ENCODE measurements around the gene NINJ2. TPM values are rescaled to one million over a fixed set of nuclear protein-coding genes. Genes with fewer than 3 reads are reported as not detected.

NINJ2 gene
- polyA plus RNA-seq, 3 donors: 1.4 to 30.5 (median 19.5) TPM

DNA sequence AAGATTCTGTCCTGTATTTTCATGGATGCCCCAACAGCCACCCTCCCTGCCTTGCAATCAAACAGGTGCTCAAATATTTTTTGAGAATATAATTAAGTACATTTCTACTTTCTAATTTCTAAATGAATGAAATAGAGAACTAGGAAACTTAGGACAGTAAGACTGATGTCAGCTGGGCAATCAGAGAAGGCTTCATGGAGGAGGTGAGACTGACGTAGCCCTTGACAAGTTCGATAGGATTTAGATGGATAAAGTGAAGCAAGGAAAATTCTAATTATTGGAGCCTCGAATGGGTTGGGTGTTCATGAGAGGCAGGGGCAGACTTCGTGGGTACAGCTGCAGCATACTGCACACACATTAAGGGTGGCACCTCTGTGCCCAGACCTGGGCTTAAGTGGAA, 36.0 kb downstream of the NINJ2 start:
- 94 to 96% (median 94%) methylated on average over 4 of the region's 4 CpGs for WGBS, 3 donors
- no peak overlapping the region for H3K27ac ChIP-seq (ENCODE audit: low read depth, low read length)

DNA sequence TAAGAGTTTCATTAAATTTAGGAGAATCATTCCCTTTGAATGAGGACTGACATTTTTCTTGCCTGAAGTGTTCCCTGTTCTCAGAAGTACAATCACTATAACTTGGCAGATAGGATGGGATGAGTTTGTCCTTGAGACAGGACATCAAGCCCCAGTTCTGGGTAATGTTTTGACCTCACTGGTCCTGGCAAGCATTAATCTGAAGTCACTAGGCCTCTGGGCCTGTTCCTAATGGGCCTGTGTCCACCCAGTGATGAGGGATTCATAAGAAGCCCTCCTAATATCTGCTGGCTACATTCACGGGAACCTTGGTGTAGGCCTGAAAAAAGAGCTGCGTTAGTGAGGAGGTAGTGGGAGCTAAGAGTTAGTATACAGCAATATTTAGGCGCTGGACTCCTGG, 37.2 kb downstream of the NINJ2 start:
- WGBS, 3 donors: 90 to 93% (median 90%) methylated on average over 3 of the region's 3 CpGs
- no peak overlapping the region for H3K27ac ChIP-seq (ENCODE audit: low read depth, low read length)

DNA sequence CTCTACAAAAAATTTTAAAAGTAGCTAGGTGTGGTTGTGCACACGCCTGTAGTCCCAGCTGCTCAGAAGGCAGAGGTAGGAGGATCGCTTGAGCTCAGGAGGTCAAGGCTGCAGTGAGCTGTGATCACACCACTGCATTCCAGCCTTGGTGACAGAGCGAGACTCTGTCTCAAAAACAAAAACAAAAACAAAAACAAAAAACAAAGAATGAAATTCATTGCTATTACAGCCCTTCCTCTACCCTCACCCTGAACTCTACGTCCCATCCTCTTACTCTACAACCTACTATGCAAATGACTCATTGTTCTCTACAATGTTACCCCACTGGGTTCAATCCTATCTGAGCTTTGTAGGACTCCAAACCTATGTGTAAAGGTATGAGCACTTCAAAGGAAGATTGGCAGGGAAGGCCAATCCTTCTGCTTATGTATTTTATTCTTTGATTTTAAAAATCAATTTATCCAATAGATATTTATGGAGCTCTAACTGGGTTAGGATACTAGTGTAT, 39.3 kb downstream of the NINJ2 start:
- WGBS, 3 donors: 89 to 98% (median 89%) methylated on average over 4 of the region's 4 CpGs
- no peak overlapping the region for H3K27ac ChIP-seq (ENCODE audit: low read depth, low read length)

DNA sequence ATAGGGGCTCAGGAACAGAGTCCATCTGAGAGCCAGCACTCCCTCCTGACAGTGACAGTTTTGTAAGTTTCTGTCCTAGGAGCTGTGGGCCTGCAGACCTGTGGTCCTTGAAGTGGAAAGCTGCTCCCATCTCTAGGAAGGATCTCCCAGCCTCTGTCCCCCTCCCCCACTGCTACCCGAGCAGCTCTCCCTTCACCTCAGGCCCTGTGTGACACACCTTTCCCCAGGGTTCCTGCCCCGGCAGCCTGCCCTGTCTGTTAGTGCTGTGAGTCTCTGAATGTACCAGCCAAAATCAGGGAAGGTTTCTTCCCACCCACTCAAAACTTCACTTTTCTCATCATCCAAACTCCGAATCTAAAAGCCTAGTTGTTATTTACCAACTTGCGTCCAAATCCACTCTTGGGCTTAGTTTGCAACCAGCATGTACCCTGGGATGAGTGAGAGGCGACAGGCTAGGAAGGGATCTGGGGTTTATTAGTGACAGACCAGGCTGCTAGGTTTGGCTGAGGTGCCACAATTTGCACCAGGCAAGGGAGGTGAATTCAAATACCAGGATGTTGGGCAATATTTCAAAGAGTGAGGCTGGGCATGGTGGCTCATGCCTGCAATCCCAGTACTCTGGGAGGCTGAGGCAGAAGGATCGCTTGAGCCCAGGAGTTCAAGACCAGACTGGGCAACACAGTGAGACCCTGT, 39.9 kb downstream of the NINJ2 start:
- no peak overlapping the region for H3K27ac ChIP-seq (ENCODE audit: low read depth, low read length)

DNA sequence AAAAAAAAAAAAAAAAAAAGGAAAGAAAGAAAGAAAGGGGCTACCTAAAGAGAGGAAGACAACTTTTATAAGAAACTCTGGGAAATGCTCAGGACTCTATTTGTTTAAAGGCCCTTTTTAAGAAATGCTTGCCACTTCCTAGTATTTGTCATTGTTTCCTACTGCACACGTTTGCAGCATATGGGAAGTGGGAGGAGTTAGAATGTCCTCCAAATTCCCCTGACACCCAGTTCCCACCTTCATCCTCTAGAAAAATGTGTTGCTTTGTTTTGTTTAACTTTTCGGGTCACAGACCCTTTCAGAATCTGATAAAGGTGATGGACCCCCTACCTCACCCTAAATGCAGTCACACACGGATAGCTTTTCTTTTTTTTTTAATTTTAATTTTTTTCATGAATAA, 40.8 kb downstream of the NINJ2 start:
- WGBS, 3 donors: 43 to 59% (median 44%) methylated on average over 3 of the region's 3 CpGs
- H3K27ac ChIP-seq (ENCODE audit: low read depth, low read length): no peak overlapping the region

More for the DNA sequence above, 39.9 kb downstream of the NINJ2 start:
- 82 to 88% (median 86%) methylated on average over 6 of the region's 6 CpGs for WGBS, 3 donors

DNA sequence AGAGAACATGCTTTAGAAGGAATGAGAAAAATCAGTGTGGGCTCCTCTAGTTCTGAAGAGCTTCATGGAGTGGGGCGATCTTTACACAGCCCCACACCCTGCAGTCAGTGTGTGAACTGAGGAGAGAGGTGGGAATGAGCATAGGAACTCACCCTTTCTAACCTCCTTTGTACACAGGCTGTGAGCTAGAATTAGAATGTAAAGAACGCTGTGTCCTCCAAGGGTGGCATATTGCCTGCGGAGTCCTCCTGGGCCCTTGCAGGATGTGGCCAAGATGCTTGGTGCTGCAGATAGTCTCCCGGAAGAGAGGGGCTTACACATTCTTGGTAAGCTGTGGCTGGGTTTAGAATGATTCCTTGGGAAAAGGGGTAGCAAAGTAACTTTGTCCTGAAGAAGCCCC, 43.9 kb downstream of the NINJ2 start:
- WGBS, 3 donors: 65 to 89% (median 66%) methylated on average over 4 of the region's 4 CpGs
- no peak overlapping the region for H3K27ac ChIP-seq (ENCODE audit: low read depth, low read length)

DNA sequence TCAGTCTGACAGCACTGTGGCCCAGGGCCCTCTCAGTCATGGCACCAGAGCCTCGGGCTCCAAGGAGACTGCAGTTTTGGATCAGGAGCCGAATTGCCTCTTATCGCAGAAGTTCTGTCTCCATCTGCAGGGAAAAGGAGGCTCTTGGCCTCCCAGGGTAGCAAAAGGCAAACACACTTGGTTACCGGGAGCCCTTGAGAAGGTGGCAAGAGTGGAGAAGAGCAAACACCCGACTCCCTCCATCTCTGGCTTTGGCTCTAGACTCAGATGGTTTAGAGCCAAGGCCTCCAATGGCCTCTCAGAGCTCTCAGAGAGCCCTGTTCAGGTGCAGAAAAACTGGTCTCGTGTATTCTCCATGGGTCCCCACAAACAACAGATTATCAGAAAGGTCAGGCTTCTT, 44.6 kb downstream of the NINJ2 start:
- H3K27ac ChIP-seq (ENCODE audit: low read depth, low read length): no peak overlapping the region
- WGBS, 3 donors: 79 to 88% (median 86%) methylated on average over 6 of the region's 6 CpGs

DNA sequence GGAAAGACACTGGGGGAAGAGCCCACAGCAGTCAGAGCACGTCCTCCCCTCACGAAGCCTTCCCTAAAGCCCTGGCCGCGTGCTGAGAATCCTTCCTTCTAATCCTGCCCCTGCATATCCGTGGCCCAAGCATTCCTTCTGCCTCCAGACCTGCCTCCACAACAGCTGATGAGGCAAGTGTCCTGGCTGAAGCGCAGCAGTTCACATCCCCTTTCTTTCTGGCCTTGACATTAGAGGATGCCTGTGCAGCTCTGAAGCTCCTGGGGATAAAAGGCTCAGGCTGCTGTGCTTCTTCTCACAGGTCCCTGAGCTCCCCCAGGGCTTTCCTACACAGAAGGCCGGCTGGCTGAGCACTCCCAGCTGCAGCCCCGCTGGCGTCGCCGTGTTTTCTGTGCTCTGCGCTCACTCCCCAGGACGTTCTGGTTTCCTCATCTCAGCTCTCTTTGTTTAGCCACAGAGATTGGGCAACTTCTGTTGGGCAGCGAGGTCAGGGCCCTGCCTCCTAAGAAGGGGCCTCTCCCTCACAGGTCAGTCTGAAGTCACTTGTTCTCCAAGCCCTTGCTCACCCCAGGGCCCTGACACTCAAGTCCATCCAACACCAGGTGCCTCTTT, 45.8 kb downstream of the NINJ2 start:
- WGBS, 3 donors: 32 to 61% (median 37%) methylated on average over 14 of the region's 14 CpGs
- no peak overlapping the region for H3K27ac ChIP-seq (ENCODE audit: low read depth, low read length)

DNA sequence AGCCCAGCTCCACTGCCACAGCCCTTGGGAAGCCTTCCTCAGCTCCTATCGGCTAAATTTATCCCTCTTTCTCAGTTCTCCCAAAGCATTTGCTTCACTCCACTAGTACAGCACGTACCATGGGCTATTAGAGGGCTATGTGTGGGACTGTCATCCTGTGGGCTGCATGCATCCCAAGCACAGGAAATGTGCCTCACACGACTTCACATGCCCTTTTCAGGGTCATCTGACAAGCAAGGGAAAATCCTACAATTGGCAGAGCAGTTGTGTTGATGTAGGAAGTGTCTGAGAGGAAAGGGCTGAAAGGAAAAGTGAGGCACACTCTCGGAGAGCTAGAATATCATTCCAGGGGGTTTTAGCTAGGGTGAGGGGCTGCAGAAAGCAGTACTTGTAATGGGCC, 47.6 kb downstream of the NINJ2 start:
- no peak overlapping the region for H3K27ac ChIP-seq (ENCODE audit: low read depth, low read length)
- WGBS, 3 donors: 57 to 73% (median 57%) methylated on average over 4 of the region's 4 CpGs

DNA sequence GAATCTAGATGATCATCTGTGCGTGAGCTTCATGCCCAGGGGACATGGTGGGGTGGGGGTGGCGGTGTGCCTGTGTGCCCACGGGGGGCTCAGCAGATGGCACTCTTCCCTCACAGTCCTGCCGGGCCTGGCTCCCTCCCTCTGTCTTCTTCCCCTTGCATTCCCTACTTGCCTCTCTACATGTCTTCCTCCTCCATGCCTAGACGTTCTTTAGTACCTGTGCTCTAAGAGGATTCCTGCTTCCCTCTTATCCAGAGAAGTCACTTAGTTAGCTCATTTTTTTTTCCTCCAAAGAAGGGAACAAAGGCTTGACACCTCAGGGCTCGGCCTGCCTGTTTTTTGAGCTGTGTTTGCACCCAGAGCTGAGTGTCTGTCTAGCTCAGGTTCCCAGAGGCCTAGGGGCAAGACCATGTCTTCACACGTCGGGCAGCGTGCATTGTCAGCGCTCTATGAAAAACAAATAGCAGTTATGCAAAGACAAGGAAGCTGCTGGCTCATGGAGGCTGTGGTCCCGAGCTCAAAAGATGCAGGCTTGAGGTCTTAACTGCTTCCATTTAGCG, 48.8 kb downstream of the NINJ2 start:
- H3K27ac ChIP-seq (ENCODE audit: low read depth, low read length): no peak overlapping the region
- 56 to 78% (median 61%) methylated on average over 12 of the region's 12 CpGs for WGBS, 3 donors

DNA sequence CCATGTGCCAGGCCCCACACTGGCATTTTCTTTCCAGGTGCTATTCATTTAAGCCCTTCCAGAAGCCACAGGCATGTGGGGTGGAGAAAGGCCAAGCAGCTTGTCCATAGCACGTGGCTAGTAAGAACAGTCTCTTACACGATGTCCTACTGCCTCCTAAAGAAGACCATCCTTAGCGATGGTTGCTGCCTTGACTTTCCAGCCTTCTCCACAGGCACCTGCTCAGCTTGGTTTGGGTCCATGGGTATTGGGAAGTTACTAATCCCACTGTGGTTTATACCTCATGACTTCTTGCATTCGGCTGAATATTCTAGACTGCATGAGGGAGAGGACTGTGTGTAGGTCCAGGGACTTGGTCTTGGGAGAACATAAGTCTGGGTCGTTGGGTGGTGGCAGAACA, 49.2 kb downstream of the NINJ2 start:
- H3K27ac ChIP-seq (ENCODE audit: low read depth, low read length): no peak overlapping the region
- WGBS, 3 donors: 81 to 85% (median 84%) methylated on average over 5 of the region's 5 CpGs

DNA sequence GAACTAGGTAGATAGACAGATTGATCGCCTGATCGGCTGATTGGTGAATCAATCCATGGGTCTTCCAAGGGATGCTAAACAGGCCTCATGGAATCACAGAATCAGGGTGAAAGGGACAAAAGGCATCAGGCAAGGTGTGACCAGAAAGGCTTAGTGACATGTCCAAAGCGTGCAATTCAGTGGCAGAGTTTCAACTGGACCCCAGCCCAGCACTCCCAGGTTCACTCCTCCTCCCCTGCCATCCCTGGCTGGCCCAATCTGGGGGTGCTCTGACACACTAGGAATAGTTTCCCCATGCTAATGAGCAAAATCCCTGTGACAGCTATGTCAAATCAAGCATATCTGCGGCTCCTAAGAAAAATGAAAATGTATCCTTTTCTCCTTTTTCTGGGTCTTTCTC, 50.4 kb downstream of the NINJ2 start:
- WGBS, 3 donors: 93 to 98% (median 94%) methylated on average over 4 of the region's 4 CpGs

DNA sequence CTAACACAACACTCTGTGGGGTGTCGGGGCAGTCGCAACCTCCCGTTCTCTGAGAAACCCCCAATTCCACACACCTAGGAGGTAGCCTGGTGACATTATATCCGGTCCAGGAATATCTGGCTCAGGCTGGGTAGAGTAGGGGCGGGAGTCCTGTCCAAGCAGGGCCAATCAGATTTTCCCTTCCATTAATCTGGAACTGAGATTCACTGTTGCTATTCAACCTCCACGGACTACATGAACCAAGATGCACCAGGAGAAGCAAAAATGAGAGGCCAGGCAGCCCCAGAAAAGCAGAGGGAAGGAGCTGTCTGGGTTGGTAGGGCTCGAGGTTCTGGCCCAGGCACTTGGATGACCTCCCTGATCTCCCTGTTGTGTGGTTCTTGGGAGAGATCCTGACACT, 51.0 kb downstream of the NINJ2 start:
- 87 to 92% (median 90%) methylated on average over 7 of the region's 7 CpGs for WGBS, 3 donors
- H3K27ac ChIP-seq (ENCODE audit: low read depth, low read length): no peak overlapping the region

More for the DNA sequence above, 50.4 kb downstream of the NINJ2 start:
- no peak overlapping the region for H3K27ac ChIP-seq (ENCODE audit: low read depth, low read length)

DNA sequence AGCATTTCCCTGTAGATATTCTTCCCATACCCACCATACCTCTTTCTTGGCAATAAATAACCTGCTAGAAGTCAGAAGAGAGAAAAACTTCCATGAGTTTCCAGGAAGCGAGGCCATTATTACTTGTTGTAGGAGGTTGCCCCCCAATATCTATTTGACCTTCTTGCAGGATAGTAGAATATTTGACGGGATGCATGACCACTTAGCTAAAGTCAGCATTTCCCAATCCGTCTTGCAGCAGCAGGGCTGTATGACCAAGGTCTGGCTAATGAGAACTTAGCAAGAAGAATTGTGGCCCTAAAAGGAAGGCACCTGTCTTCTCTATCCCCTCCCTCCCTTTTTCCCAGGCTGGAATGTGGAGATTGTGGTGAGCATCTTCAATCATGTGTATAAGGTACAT, 51.5 kb downstream of the NINJ2 start:
- WGBS, 3 donors: 62 to 89% (median 70%) methylated on average over 3 of the region's 3 CpGs

DNA sequence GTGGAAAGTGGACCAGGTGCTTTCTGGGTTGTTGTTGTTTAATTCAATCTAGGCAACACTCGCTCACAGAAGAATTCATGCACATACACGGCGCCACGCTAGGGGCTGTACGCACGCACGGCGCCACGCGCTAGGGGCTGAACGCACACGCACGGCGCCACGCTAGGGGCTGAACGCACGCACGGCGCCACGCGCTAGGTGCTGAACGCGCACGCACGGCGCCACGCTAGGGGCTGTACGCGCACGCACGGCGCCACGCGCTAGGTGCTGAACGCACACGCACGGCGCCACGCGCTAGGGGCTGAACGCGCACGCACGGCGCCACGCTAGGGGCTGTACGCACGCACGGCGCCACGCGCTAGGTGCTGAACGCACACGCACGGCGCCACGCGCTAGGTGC, 54.3 kb downstream of the NINJ2 start:
- no peak overlapping the region for H3K27ac ChIP-seq (ENCODE audit: low read depth, low read length)
- WGBS, 3 donors: 92 to 96% (median 95%) methylated on average over 58 of the region's 58 CpGs

More for the DNA sequence above, 51.5 kb downstream of the NINJ2 start:
- peak overlapping the region; percentile 5 for H3K27ac ChIP-seq (ENCODE audit: low read depth, low read length)

DNA sequence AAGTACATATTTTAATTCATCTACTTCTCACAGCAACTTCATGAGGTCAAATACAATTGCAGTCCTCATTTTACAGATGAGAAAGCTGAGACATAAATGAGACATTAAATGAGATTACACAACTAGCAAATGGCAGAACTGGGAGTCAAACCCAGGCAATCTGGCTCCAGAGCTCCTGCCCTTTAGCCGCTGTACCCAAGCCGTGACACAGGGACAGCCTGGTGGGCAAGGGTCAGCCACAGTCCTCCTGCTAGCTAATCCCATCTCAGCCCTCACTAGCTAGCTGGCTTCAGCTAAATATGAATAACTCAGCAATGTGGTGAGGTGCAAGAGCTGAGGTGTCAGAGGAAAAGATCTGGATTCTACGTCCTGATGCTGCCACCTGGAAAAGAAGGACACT, 54.8 kb downstream of the NINJ2 start:
- WGBS, 3 donors: 90 to 94% (median 94%) methylated on average over 3 of the region's 3 CpGs
- H3K27ac ChIP-seq (ENCODE audit: low read depth, low read length): no peak overlapping the region

DNA sequence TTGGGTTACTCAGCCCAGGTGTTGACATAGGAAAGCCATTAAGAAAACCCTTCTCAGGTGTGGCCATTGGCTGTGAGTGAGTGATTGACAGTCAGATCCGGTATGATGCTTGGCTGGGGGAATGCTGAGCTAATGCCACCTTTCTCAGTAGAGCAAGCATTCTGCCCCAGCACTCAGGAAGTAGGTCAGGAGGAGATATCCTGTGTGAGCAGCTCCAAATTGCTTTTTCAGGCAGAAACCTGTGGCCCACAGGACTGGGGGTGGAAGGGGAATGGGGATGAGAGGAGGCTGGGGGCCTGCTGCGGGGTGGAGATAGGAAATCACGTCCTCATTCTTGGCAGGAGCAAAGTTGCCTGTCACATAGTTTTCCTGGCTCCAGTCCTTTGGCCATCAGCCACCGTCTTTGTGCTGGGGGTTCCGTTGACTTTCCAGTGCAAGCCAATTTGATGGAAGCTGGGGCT, 55.7 kb downstream of the NINJ2 start:
- H3K27ac ChIP-seq (ENCODE audit: low read depth, low read length): no peak overlapping the region
- 10 to 21% (median 14%) methylated on average over 5 of the region's 5 CpGs for WGBS, 3 donors

DNA sequence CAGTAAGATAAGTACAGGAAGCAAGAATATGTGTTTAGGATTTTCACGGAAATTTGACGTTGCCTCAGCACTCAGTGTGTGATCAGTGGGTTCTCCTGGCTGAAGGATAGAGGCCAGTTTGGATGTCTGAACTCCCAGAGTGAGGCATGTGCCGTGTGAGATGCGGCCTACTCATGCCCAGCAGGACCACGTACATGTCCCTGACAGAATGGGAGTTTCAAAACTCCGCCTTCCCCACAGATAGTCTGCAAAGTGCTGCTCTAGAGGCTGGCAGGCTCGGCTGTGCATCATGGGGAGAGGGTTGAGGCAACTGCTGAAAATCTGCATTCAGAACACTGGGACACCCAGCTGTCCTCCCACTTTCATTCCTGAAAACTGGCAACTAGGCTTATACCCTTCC, 58.3 kb downstream of the NINJ2 start:
- H3K27ac ChIP-seq (ENCODE audit: low read depth, low read length): no peak overlapping the region
- 78 to 89% (median 78%) methylated on average over 7 of the region's 7 CpGs for WGBS, 3 donors

DNA sequence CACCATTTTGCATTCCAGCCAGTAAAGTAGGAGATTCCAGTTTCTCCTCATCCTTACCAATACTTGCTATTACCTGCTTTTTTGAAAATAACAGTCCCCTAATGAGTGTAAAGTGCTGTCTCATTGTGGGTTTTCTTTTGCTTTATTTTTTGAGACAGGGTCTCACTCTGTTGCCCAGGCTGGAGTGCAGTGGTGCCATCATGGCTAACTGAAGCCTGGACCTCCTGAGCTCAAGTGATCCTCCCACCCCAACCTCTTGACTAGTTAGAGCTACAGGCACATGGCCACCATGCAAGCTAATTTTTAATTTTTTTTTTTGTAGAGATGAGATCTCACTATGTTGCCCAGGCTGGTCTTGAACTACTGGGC, 60.6 kb downstream of the NINJ2 start:
- no peak overlapping the region for H3K27ac ChIP-seq (ENCODE audit: low read depth, low read length)
